Endothelial cell of umbilical vein (primary cell): ENCODE data around the gene NDUFV1.

ENCODE experiments used
- EZH2 ChIP-seq: IDR thresholded peaks from 2 replicates; pipeline ENCODE4 v1.6.1; 2012; ENCODE audit warnings: borderline replicate concordance, low read depth, mild to moderate bottlenecking, moderate library complexity, low read length, inconsistent platforms; ENCODE audit not compliant: severe bottlenecking
- POLR2A ChIP-seq: IDR thresholded peaks from 2 replicates; pipeline ENCODE4 v1.6.1; 2012; ENCODE audit warnings: low read depth, mild to moderate bottlenecking, control low read depth, low read length

GRCh38 chr11:67576735-67577475 is 29.8 kb upstream of the NDUFV1 start:
- TF ChIP-seq POLR2A (no peak), EZH2 (no peak)
